GM12892 (cell line): Measurements from ENCODE around the gene CLCN1.

Experiments
- DNase-seq: peaks from one replicate; pipeline ENCODE4 v3.0.0; 2011; ENCODE audit not compliant: insufficient read length
- FAIRE-seq: peaks from 2 replicates; lab custom pipeline; 2011; peaks lifted over from hg19 to GRCh38; lab: Jason Lieb, UNC
- POLR2A ChIP-seq: IDR thresholded peaks from 2 replicates; pipeline ENCODE4 v1.6.1; 2011; ENCODE audit warnings: low read depth, low read length, control low read depth
- POLR2AphosphoS5 ChIP-seq: IDR thresholded peaks from 2 replicates; pipeline ENCODE4 v1.6.1; 2011; ENCODE audit warnings: low read depth, low read length, control low read depth
- TAF1 ChIP-seq: IDR thresholded peaks from 2 replicates; pipeline ENCODE4 v1.6.1; 2011; ENCODE audit warnings: low read depth, mild to moderate bottlenecking, control low read depth, low read length, borderline replicate concordance

Gene CLCN1

GRCh38 chr7:143321734-143322133 lies 5.8 kb downstream of the CLCN1 start:
- TF ChIP-seq POLR2A (no peak), POLR2AphosphoS5 (no peak), TAF1 (no peak)
- DNase-seq (no peak), FAIRE-seq (no peak)

GRCh38 chr7:143322760-143323633 lies 7.1 kb downstream of the CLCN1 start:
- no peak for DNase-seq
- TF ChIP-seq TAF1 (no peak), POLR2A (no peak), POLR2AphosphoS5 (no peak)
- FAIRE-seq: no peak

- TF ChIP-seq POLR2A: no peak
- no peak for TF ChIP-seq POLR2AphosphoS5
- TF ChIP-seq TAF1: no peak
- DNase-seq: no peak
- FAIRE-seq: no peak
Measured at GRCh38 chr7:143323653-143324052, 7.7 kb downstream of the CLCN1 start.

GRCh38 chr7:143325240-143325639 lies 9.3 kb downstream of the CLCN1 start:
- FAIRE-seq (no peak), DNase-seq (no peak)
- TF ChIP-seq POLR2A: no peak
- no peak for TF ChIP-seq TAF1
- no peak for TF ChIP-seq POLR2AphosphoS5

GRCh38 chr7:143327903-143328302 lies 12.0 kb downstream of the CLCN1 start:
- TF ChIP-seq POLR2AphosphoS5: no peak
- TF ChIP-seq POLR2A: no peak
- no peak for TF ChIP-seq TAF1
- DNase-seq (no peak), FAIRE-seq (no peak)

GRCh38 chr7:143329471-143330170 lies 13.7 kb downstream of the CLCN1 start:
- FAIRE-seq (no peak), DNase-seq (no peak)
- TF ChIP-seq POLR2AphosphoS5: no peak
- no peak for TF ChIP-seq TAF1
- TF ChIP-seq POLR2A: no peak

- DNase-seq (no peak), FAIRE-seq (no peak)
- no peak for TF ChIP-seq POLR2A
- TF ChIP-seq POLR2AphosphoS5: no peak
- TF ChIP-seq TAF1: no peak
Measured at GRCh38 chr7:143331179-143331801, 15.4 kb downstream of the CLCN1 start.

GRCh38 chr7:143334244-143334643 lies 18.3 kb downstream of the CLCN1 start:
- TF ChIP-seq TAF1 (no peak), POLR2A (no peak), POLR2AphosphoS5 (no peak)
- no peak for FAIRE-seq
- no peak for DNase-seq

- no peak for TF ChIP-seq POLR2AphosphoS5
- no peak for TF ChIP-seq TAF1
- TF ChIP-seq POLR2A: no peak
- DNase-seq (no peak), FAIRE-seq (no peak)
Measured at GRCh38 chr7:143337216-143337615, 21.3 kb downstream of the CLCN1 start.

- DNase-seq (no peak), FAIRE-seq (no peak)
- no peak for TF ChIP-seq TAF1
- no peak for TF ChIP-seq POLR2A
- TF ChIP-seq POLR2AphosphoS5: no peak
Measured at GRCh38 chr7:143341842-143342241, 25.9 kb downstream of the CLCN1 start.

GRCh38 chr7:143343596-143343995 lies 27.7 kb downstream of the CLCN1 start:
- DNase-seq: no peak
- TF ChIP-seq TAF1 (no peak), POLR2A (no peak), POLR2AphosphoS5 (no peak)
- no peak for FAIRE-seq

- DNase-seq (no peak), FAIRE-seq (no peak)
- TF ChIP-seq TAF1 (no peak), POLR2A (no peak)
Measured at GRCh38 chr7:143345428-143345900, 29.6 kb downstream of the CLCN1 start.
